WTC11 (cell line): ENCODE measurements around the gene ARG2. TPM values are rescaled to one million over a fixed set of nuclear protein-coding genes. Genes with fewer than 3 reads are reported as not detected.

Source experiments
- AR ChIP-seq: fragments of 250-450 bp; sonication (Bioruptor Pico); IDR thresholded peaks from 2 replicates; pipeline ENCODE4 v1.9.0; 2021; ENCODE audit warnings: mild to moderate bottlenecking
- CBFB ChIP-seq: sonication (generic); formaldehyde crosslinking; IDR thresholded peaks from 2 replicates; pipeline ENCODE4 v1.8.1; 2022; ENCODE audit warnings: mild to moderate bottlenecking, low read depth, missing genetic modification reagents
- CREB1 ChIP-seq: sonication (generic); formaldehyde crosslinking; IDR thresholded peaks from 2 replicates; pipeline ENCODE4 v1.8.0; 2023; ENCODE audit warnings: mild to moderate bottlenecking, missing genetic modification reagents
- CREM ChIP-seq: sonication (generic); formaldehyde crosslinking; IDR thresholded peaks from 2 replicates; pipeline ENCODE4 v1.8.1; 2022; ENCODE audit warnings: mild to moderate bottlenecking, missing genetic modification reagents, moderate library complexity
- E2F1 ChIP-seq: sonication (generic); formaldehyde crosslinking; IDR thresholded peaks from 2 replicates; pipeline ENCODE4 v1.8.0; 2022; ENCODE audit warnings: mild to moderate bottlenecking, missing genetic modification reagents
- E2F5 ChIP-seq: sonication (generic); formaldehyde crosslinking; IDR thresholded peaks from 2 replicates; pipeline ENCODE4 v1.8.1; 2022; ENCODE audit warnings: mild to moderate bottlenecking, moderate library complexity, missing genetic modification reagents
- EMX1 ChIP-seq: fragments of 250-450 bp; sonication (Bioruptor Pico); IDR thresholded peaks from 2 replicates; pipeline ENCODE4 v1.8.0; 2021; ENCODE audit warnings: mild to moderate bottlenecking
- ERG ChIP-seq: fragments of 250-450 bp; sonication (Bioruptor Pico); IDR thresholded peaks from 2 replicates; pipeline ENCODE4 v1.8.0; 2021; ENCODE audit warnings: mild to moderate bottlenecking
- FOXK1 ChIP-seq: sonication (generic); formaldehyde crosslinking; IDR thresholded peaks from 2 replicates; pipeline ENCODE4 v1.8.0; 2022; ENCODE audit warnings: mild to moderate bottlenecking, moderate library complexity, missing genetic modification reagents
- GTF2I ChIP-seq: fragments of 250-450 bp; sonication (Bioruptor Pico); conservative IDR thresholded peaks from 2 replicates; pipeline ENCODE4 v1.4.0; 2021; ENCODE audit warnings: mild to moderate bottlenecking
- HMGA2 ChIP-seq: fragments of 250-450 bp; sonication (Bioruptor Pico); IDR thresholded peaks from 2 replicates; pipeline ENCODE4 v1.4.0; 2021; ENCODE audit warnings: mild to moderate bottlenecking, moderate library complexity
- HMGXB4 ChIP-seq: sonication (generic); formaldehyde crosslinking; IDR thresholded peaks from 2 replicates; pipeline ENCODE4 v1.8.1; 2023; ENCODE audit warnings: mild to moderate bottlenecking, moderate library complexity, missing genetic modification reagents
- IRF2 ChIP-seq: sonication (generic); formaldehyde crosslinking; IDR thresholded peaks from 2 replicates; pipeline ENCODE4 v1.8.0; 2022; ENCODE audit warnings: low read depth, missing genetic modification reagents, borderline replicate concordance
- JAZF1 ChIP-seq: fragments of 250-450 bp; sonication (Bioruptor Pico); IDR thresholded peaks from 2 replicates; pipeline ENCODE4 v1.9.0; 2021; ENCODE audit warnings: moderate library complexity, mild to moderate bottlenecking, inconsistent platforms
- JUN ChIP-seq: sonication (generic); formaldehyde crosslinking; IDR thresholded peaks from 2 replicates; pipeline ENCODE4 v1.8.0; 2023; ENCODE audit warnings: mild to moderate bottlenecking, missing genetic modification reagents
- MXD4 ChIP-seq: fragments of 250-450 bp; sonication (Bioruptor Pico); IDR thresholded peaks from 2 replicates; pipeline ENCODE4 v1.8.0; 2021; ENCODE audit warnings: mild to moderate bottlenecking, moderate library complexity, borderline replicate concordance
- NFYB ChIP-seq: sonication (generic); formaldehyde crosslinking; conservative IDR thresholded peaks from 2 replicates; pipeline ENCODE4 v1.8.0; 2022; ENCODE audit warnings: low read depth, missing genetic modification reagents
- NR2C2 ChIP-seq: sonication (generic); formaldehyde crosslinking; IDR thresholded peaks from 2 replicates; pipeline ENCODE4 v1.8.0; 2022; ENCODE audit warnings: mild to moderate bottlenecking, missing genetic modification reagents
- OVOL2 ChIP-seq: fragments of 250-450 bp; sonication (Bioruptor Pico); IDR thresholded peaks from 2 replicates; pipeline ENCODE4 v1.9.0; 2021; ENCODE audit warnings: mild to moderate bottlenecking, borderline replicate concordance
- PRDM15 ChIP-seq: sonication (generic); formaldehyde crosslinking; IDR thresholded peaks from 2 replicates; pipeline ENCODE4 v1.8.0; 2022; ENCODE audit warnings: missing genetic modification reagents
- SMAD3 ChIP-seq: sonication (generic); formaldehyde crosslinking; IDR thresholded peaks from 2 replicates; pipeline ENCODE4 v1.8.0; 2022; ENCODE audit warnings: missing genetic modification reagents, mild to moderate bottlenecking, borderline replicate concordance
- SOX15 ChIP-seq: fragments of 250-450 bp; sonication (Bioruptor Pico); IDR thresholded peaks from 2 replicates; pipeline ENCODE4 v1.9.0; 2021; ENCODE audit warnings: mild to moderate bottlenecking
- SP1 ChIP-seq: sonication (generic); formaldehyde crosslinking; conservative IDR thresholded peaks from 2 replicates; pipeline ENCODE4 v1.8.1; 2022; ENCODE audit warnings: missing genetic modification reagents
- USF2 ChIP-seq: sonication (generic); formaldehyde crosslinking; IDR thresholded peaks from 2 replicates; pipeline ENCODE4 v1.8.1; 2023; ENCODE audit warnings: mild to moderate bottlenecking, missing genetic modification reagents, moderate library complexity
- ZBTB21 ChIP-seq: sonication (generic); formaldehyde crosslinking; IDR thresholded peaks from 2 replicates; pipeline ENCODE4 v1.8.1; 2023; ENCODE audit warnings: mild to moderate bottlenecking, missing genetic modification reagents, borderline replicate concordance
- ZNF219 ChIP-seq: sonication (generic); formaldehyde crosslinking; IDR thresholded peaks from 2 replicates; pipeline ENCODE4 v1.8.0; 2023; ENCODE audit warnings: missing genetic modification reagents, mild to moderate bottlenecking, borderline replicate concordance
- ZNF317 ChIP-seq: sonication (generic); formaldehyde crosslinking; IDR thresholded peaks from 2 replicates; pipeline ENCODE4 v1.8.1; 2023; ENCODE audit warnings: low read depth, mild to moderate bottlenecking, moderate library complexity, missing genetic modification reagents, borderline replicate concordance
- ZNF416 ChIP-seq: fragments of 250-450 bp; sonication (Bioruptor Pico); IDR thresholded peaks from 2 replicates; pipeline ENCODE4 v1.9.0; 2021; ENCODE audit warnings: mild to moderate bottlenecking, inconsistent platforms
- total RNA-seq: library from RNA; stranded (reverse); gene quantifications from 3 replicates; pipeline ENCODE4 v1.2.3, GENCODE V29; 2021

ARG2 gene
- total RNA-seq, 1 experiment from 2014 or later, result 29.8 TPM

- no peak for TF ChIP-seq MXD4 (CRISPR knock-in tag)
- no peak for TF ChIP-seq NFYB
- TF ChIP-seq SP1 (CRISPR knock-in tag), result peak; percentile 75
- TF ChIP-seq OVOL2 (CRISPR knock-in tag), result no peak
- TF ChIP-seq SMAD3, result no peak
- no peak for TF ChIP-seq JUN (CRISPR knock-in tag)
- no peak for TF ChIP-seq ZNF416 (CRISPR knock-in tag)
- no peak for TF ChIP-seq EMX1 (CRISPR knock-in tag)
- 0 out of 2 replicates have a peak, but pooled peaks have one; percentile 65 for TF ChIP-seq E2F5
- TF ChIP-seq ZNF219 (CRISPR knock-in tag), result no peak
- no peak for TF ChIP-seq PRDM15 (CRISPR knock-in tag)
- no peak for TF ChIP-seq SOX15 (CRISPR knock-in tag)
- peak; percentile 95 for TF ChIP-seq HMGXB4 (CRISPR knock-in tag)
- peak; percentile 72; the same call in 1 of the 2 replicates for TF ChIP-seq ZBTB21 (CRISPR knock-in tag)
- peak; percentile 57; the same call in 1 of the 2 replicates for TF ChIP-seq CREM
- TF ChIP-seq CBFB, result no peak
- TF ChIP-seq AR (CRISPR knock-in tag), result no peak
- no peak for TF ChIP-seq USF2 (CRISPR knock-in tag)
- TF ChIP-seq ERG (CRISPR knock-in tag), result no peak
- TF ChIP-seq FOXK1 (CRISPR knock-in tag), result no peak; the same call in 1 of the 2 replicates
- TF ChIP-seq IRF2 (CRISPR knock-in tag), result no peak
- no peak for TF ChIP-seq GTF2I (CRISPR knock-in tag)
- no peak for TF ChIP-seq NR2C2 (CRISPR knock-in tag)
- no peak for TF ChIP-seq E2F1
- no peak for TF ChIP-seq JAZF1 (CRISPR knock-in tag)
- TF ChIP-seq ZNF317 (CRISPR knock-in tag), result no peak
- no peak for TF ChIP-seq CREB1 (CRISPR knock-in tag)
- no peak for TF ChIP-seq HMGA2 (CRISPR knock-in tag)
These were observed 19.8 kb upstream of the ARG2 start, which contains the start of gene PIGH (continued) for GRCh38 chr14:67599698-67600561.
